DMS114 treated with DMSO at 0.1 percent for 48 hours (cell line): ENCODE results near the gene SLAIN1.
A peak's percentile ranks its signal among the peaks of the same experiment; 100 is the strongest.
"Not testable (repeated sequence)": the region's sequence is repeated elsewhere in the genome, so short reads cannot be mapped to it uniquely, and the experiment has no call there.

Experiments used
- DNase-seq: peaks from one replicate; lab custom pipeline; 2025; ENCODE audit not compliant: unreplicated experiment; lab: John Stamatoyannopoulos, UW

The SLAIN1 gene

GRCh38 chr13:77697217-77698103, at the start of gene SLAIN1:
TSS of gene SLAIN1 (plus strand) at chr13:77697687. CDS start at chr13:77697914, 227 bp downstream.
- DNase-seq: peak; percentile 28

GRCh38 chr13:77650409-77650808, 47.1 kb upstream of the SLAIN1 start:
- no peak for DNase-seq

- no peak for DNase-seq
Observed at GRCh38 chr13:77653301-77653700, 44.2 kb upstream of the SLAIN1 start.

- not testable (repeated sequence) for DNase-seq
Observed at GRCh38 chr13:77660016-77660415, 37.5 kb upstream of the SLAIN1 start.

GRCh38 chr13:77660841-77661250, 36.6 kb upstream of the SLAIN1 start:
- no peak for DNase-seq

- not testable (repeated sequence) for DNase-seq
Observed at GRCh38 chr13:77662301-77662700, 35.2 kb upstream of the SLAIN1 start.

GRCh38 chr13:77662831-77663230, 34.7 kb upstream of the SLAIN1 start:
- DNase-seq: not testable (repeated sequence)

GRCh38 chr13:77674852-77675251, 22.6 kb upstream of the SLAIN1 start:
- no peak for DNase-seq

GRCh38 chr13:77678691-77679235, 18.7 kb upstream of the SLAIN1 start:
- DNase-seq: no peak

- no peak for DNase-seq
Observed at GRCh38 chr13:77687799-77688198, 9.7 kb upstream of the SLAIN1 start.

- no peak for DNase-seq
Observed at GRCh38 chr13:77691871-77692270, 5.6 kb upstream of the SLAIN1 start.

- DNase-seq: no peak
Observed at GRCh38 chr13:77692746-77693448, 4.6 kb upstream of the SLAIN1 start.

- no peak for DNase-seq
Observed at GRCh38 chr13:77693449-77693940, 4.0 kb upstream of the SLAIN1 start.

GRCh38 chr13:77696006-77696878, 1.2 kb upstream of the SLAIN1 start:
- no peak for DNase-seq

- DNase-seq: no peak
Observed at GRCh38 chr13:77696879-77697216, 639 bp upstream of the SLAIN1 start.

GRCh38 chr13:77698201-77699058, 943 bp downstream of the SLAIN1 start:
- DNase-seq: no peak

GRCh38 chr13:77699059-77699680, 1.7 kb downstream of the SLAIN1 start:
- DNase-seq: no peak

GRCh38 chr13:77701305-77701704, 3.8 kb downstream of the SLAIN1 start:
- no peak for DNase-seq

- DNase-seq: no peak
Observed at GRCh38 chr13:77702366-77702765, 4.9 kb downstream of the SLAIN1 start.
